GM23338 (cell line): Measurements from ENCODE around the gene SNRNP200.

Source experiments
- CREB1 ChIP-seq: fragments of 250-450 bp; sonication (Bioruptor Pico); IDR thresholded peaks from 2 replicates; pipeline ENCODE4 v1.5.0; 2020; ENCODE audit warnings: low read depth, mild to moderate bottlenecking, moderate library complexity
- CTCF ChIP-seq, 2 experiments: fragments of 200-600 bp in 1 of 2; sonication (generic) in 1 of 2; conservative IDR thresholded peaks; 2 replicates each; pipeline versions ENCODE4 v1.5.1 to v1.6.1; 2016 to 2017; ENCODE audit warnings: antibody characterized with exemption in 2 of 2, low read depth in 2 of 2, mild to moderate bottlenecking in 2 of 2, moderate library complexity in 1 of 2
- EZH2 ChIP-seq: fragments of 200-600 bp; sonication (generic); IDR thresholded peaks from one replicate; pipeline ENCODE4 v1.8.0; 2017; ENCODE audit warnings: antibody characterized with exemption, mild to moderate bottlenecking, low read depth; ENCODE audit not compliant: unreplicated experiment
- EZH2phosphoT487 ChIP-seq: fragments of 200-600 bp; sonication (generic); IDR thresholded peaks from one replicate; pipeline ENCODE4 v1.8.1; 2018; ENCODE audit warnings: antibody characterized with exemption; ENCODE audit not compliant: unreplicated experiment
- JUNB ChIP-seq: IDR thresholded peaks from one replicate; pipeline ENCODE4 v1.6.1; 2016; ENCODE audit warnings: antibody characterized with exemption; ENCODE audit not compliant: unreplicated experiment
- NANOG ChIP-seq: IDR thresholded peaks from 2 replicates; pipeline ENCODE4 v1.6.1; 2016; ENCODE audit warnings: antibody characterized with exemption, borderline replicate concordance
- POLR2AphosphoS5 ChIP-seq: IDR thresholded peaks from 2 replicates; pipeline ENCODE4 v1.6.1; 2016; ENCODE audit warnings: antibody characterized with exemption, low read depth
- REST ChIP-seq: IDR thresholded peaks from one replicate; pipeline ENCODE4 v1.6.1; 2018; ENCODE audit warnings: antibody characterized with exemption; ENCODE audit not compliant: unreplicated experiment
- STAT1 ChIP-seq: IDR thresholded peaks from one replicate; pipeline ENCODE4 v1.6.1; 2016; ENCODE audit warnings: antibody characterized with exemption; ENCODE audit not compliant: unreplicated experiment
- ZNF114 ChIP-seq: fragments of 250-450 bp; sonication (Bioruptor Pico); IDR thresholded peaks from 2 replicates; pipeline ENCODE4 v1.5.0; 2020; ENCODE audit warnings: mild to moderate bottlenecking, moderate library complexity
- ZNF331 ChIP-seq: fragments of 250-450 bp; sonication (Bioruptor Pico); IDR thresholded peaks from 2 replicates; pipeline ENCODE4 v1.5.0; 2020; ENCODE audit warnings: low read depth, mild to moderate bottlenecking, moderate library complexity
- TF ChIP-seq, protein P1 (sequence below): IDR thresholded peaks from 2 replicates; pipeline ENCODE4 v1.6.1; 2016; ENCODE audit warnings: antibody characterized with exemption
- TF ChIP-seq, protein P2 (sequence below): fragments of 250-450 bp; sonication (Bioruptor Pico); IDR thresholded peaks from 2 replicates; pipeline ENCODE4 v1.5.0; 2020; ENCODE audit warnings: mild to moderate bottlenecking, moderate library complexity

DNA sequence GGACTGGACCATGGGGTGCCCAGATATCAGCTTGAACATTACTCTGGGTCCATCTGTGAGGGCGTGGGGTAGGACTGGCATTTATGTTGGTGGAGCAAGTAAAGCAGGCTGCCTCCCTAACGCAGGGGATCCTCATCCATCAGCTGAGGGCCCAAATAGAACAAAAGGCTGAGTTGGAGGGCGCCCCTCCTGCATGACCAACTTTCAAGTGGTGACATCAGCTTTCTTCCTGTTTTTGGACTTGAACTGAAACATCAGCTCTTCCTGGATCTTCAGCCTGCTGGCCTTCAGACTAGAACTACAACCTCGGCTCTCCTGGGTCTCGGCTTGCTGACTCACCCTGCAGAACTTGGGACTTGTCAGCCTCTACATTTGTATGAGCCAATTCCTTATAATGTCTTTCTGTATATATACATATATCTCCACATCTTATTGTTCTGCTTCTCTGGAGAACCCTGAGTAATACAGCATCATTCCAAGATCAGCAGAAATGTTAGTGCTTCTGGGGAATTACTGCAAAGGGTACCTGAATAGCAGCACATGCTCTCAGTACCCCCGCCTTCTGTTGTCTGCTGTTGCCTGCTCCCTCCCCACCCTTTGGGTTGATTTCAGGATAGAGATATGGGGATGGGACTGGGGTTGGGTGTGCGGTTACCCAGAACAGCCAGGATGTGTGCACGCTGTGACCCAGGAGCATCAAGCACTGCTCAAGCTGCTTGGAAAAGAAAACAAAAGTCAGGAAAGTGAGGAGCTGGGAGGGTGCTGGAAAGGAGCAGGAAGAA, 59.5 kb downstream of the SNRNP200 start:
- TF ChIP-seq POLR2AphosphoS5, result no peak
- TF ChIP-seq JUNB, result no peak
- no peak for TF ChIP-seq CTCF (conservative IDR thresholded peaks at IDR 0.05; ENCODE audit: low read depth in 2 of 2)
- TF ChIP-seq REST, result no peak
- TF ChIP-seq EZH2, result no peak
- no peak for TF ChIP-seq CREB1 (CRISPR knock-in tag)
- TF ChIP-seq EZH2phosphoT487, result no peak
- no peak for TF ChIP-seq ZNF114 (CRISPR knock-in tag)
- TF ChIP-seq, protein P1, sequence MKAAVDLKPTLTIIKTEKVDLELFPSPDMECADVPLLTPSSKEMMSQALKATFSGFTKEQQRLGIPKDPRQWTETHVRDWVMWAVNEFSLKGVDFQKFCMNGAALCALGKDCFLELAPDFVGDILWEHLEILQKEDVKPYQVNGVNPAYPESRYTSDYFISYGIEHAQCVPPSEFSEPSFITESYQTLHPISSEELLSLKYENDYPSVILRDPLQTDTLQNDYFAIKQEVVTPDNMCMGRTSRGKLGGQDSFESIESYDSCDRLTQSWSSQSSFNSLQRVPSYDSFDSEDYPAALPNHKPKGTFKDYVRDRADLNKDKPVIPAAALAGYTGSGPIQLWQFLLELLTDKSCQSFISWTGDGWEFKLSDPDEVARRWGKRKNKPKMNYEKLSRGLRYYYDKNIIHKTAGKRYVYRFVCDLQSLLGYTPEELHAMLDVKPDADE, result no peak
- no peak for TF ChIP-seq ZNF331 (CRISPR knock-in tag)
- no peak for TF ChIP-seq STAT1
- TF ChIP-seq NANOG, result no peak
- TF ChIP-seq, protein P2, sequence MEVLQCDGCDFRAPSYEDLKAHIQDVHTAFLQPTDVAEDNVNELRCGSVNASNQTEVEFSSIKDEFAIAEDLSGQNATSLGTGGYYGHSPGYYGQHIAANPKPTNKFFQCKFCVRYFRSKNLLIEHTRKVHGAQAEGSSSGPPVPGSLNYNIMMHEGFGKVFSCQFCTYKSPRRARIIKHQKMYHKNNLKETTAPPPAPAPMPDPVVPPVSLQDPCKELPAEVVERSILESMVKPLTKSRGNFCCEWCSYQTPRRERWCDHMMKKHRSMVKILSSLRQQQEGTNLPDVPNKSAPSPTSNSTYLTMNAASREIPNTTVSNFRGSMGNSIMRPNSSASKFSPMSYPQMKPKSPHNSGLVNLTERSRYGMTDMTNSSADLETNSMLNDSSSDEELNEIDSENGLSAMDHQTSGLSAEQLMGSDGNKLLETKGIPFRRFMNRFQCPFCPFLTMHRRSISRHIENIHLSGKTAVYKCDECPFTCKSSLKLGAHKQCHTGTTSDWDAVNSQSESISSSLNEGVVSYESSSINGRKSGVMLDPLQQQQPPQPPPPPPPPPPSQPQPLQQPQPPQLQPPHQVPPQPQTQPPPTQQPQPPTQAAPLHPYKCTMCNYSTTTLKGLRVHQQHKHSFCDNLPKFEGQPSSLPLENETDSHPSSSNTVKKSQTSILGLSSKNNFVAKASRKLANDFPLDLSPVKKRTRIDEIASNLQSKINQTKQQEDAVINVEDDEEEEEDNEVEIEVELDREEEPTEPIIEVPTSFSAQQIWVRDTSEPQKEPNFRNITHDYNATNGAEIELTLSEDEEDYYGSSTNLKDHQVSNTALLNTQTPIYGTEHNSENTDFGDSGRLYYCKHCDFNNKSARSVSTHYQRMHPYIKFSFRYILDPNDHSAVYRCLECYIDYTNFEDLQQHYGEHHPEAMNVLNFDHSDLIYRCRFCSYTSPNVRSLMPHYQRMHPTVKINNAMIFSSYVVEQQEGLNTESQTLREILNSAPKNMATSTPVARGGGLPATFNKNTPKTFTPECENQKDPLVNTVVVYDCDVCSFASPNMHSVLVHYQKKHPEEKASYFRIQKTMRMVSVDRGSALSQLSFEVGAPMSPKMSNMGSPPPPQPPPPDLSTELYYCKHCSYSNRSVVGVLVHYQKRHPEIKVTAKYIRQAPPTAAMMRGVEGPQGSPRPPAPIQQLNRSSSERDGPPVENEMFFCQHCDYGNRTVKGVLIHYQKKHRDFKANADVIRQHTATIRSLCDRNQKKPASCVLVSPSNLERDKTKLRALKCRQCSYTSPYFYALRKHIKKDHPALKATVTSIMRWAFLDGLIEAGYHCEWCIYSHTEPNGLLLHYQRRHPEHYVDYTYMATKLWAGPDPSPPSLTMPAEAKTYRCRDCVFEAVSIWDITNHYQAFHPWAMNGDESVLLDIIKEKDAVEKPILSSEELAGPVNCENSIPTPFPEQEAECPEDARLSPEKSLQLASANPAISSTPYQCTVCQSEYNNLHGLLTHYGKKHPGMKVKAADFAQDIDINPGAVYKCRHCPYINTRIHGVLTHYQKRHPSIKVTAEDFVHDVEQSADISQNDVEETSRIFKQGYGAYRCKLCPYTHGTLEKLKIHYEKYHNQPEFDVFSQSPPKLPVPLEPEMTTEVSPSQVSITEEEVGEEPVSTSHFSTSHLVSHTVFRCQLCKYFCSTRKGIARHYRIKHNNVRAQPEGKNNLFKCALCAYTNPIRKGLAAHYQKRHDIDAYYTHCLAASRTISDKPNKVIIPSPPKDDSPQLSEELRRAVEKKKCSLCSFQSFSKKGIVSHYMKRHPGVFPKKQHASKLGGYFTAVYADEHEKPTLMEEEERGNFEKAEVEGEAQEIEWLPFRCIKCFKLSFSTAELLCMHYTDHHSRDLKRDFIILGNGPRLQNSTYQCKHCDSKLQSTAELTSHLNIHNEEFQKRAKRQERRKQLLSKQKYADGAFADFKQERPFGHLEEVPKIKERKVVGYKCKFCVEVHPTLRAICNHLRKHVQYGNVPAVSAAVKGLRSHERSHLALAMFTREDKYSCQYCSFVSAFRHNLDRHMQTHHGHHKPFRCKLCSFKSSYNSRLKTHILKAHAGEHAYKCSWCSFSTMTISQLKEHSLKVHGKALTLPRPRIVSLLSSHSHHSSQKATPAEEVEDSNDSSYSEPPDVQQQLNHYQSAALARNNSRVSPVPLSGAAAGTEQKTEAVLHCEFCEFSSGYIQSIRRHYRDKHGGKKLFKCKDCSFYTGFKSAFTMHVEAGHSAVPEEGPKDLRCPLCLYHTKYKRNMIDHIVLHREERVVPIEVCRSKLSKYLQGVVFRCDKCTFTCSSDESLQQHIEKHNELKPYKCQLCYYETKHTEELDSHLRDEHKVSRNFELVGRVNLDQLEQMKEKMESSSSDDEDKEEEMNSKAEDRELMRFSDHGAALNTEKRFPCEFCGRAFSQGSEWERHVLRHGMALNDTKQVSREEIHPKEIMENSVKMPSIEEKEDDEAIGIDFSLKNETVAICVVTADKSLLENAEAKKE (CRISPR knock-in tag), result no peak
